HPDE6-E6E7 (cell line): ENCODE results near the gene PHYH.
"Not testable (repeated sequence)": the region's sequence is repeated elsewhere in the genome, so short reads cannot be mapped to it uniquely, and the experiment has no call there.

Source experiments
- DNase-seq: peaks from one replicate; pipeline ENCODE4 v3.0.0; 2011; ENCODE audit warnings: missing footprints; ENCODE audit errors: extremely low spot score

The PHYH gene

DNA sequence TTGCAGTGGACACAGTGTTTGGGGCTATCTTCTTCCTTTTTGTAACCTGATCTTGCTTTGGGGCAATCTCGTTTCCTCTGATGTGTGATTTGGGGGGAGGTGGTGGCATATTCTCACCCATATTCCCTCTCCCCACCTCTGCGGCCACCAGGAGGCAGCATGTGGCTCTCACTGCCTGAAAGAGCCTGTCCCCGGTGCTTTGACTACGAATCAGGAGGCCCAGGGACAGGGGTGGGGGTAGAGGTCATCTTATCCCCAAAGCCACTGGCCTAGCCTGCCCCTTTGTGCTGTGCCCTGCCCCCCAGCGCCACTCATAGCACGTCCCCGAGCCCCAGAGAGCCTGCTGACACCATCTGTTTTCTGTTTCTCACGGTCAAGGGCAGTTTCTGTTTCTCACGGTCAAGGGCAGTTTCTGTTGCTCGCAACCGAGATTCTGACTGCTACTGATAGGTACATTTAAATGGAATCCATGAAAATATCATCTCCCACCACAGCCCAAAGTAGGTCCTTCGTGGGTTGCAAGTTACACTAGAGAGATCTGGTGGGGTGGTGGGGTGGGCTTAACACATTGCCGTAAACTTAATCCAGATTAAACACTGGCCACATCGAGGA lies 28.2 kb downstream of the PHYH start:
- no peak for DNase-seq

DNA sequence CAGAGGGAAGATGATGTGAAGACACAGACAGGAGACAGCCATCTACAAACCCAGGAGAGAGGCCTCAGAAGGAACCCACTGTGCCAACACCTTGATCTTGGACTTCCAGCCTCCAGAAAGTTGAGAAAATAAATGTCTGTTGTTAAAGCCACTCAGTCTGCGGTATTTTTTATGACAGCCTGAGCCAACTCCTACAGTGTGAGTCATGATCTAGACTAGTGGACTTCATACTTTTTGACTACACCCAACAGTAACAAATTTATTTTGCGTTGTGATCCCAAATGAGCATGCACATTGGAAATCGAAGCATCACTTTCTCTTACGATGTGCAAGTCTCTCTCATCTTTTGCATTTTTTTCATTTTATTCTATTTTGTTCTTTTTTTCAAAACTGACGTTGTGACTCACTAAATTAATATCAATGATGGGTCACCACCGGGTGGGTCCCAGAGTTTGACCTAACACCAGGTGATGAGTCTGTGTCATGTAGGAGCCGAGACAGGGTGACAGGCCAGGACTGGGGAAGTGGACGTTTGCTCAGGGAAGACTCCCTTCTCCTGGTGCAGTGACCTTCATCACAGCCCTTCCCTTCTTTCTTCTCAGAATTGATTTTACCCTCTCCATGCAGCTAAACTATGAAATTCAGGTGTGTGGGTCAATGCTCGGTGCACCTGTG lies 28.9 kb downstream of the PHYH start:
- no peak for DNase-seq

DNA sequence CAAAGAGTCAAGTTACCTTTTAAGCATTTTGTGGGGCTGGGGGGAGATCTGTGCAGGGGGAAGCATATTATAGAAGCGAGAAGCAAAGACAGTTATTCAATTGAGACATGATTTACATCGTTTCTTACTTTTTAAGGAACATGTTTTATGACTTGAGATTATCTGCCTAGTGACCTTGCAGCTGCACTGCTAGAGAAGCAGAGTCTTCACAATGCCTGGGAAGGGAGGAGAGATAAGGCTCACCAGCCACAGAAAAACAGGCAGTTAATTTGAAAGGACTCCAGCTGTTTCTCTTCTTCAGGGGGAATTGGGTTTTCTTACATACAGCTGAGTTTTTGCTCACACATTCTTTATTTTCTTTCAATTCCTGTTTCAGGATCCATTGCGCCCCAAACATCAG lies 31.0 kb downstream of the PHYH start:
- no peak for DNase-seq

GRCh38 chr10:13268310-13268709 lies 31.6 kb downstream of the PHYH start:
- no peak for DNase-seq

- no peak for DNase-seq
These were observed 36.3 kb downstream of the PHYH start for GRCh38 chr10:13263591-13263990.

DNA sequence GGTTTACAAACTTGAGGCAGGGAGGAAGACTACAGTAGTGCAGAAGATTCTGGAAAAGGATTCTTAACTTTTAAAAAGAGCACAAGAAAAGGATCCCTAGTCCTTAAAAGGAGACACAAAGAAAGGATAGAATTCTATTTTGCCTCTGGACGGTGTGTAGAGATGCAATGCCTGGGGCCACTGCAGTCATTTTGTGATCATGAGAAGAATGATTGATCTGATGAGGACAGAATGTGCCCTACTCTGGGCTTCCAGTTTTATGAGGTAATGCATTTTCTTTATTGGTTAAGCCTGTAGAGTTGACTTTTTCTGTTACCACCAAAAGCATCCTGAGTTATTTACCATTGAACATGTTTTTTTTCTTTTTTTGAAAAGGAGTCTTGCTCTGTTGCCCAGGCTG lies 37.4 kb downstream of the PHYH start:
- no peak for DNase-seq

DNA sequence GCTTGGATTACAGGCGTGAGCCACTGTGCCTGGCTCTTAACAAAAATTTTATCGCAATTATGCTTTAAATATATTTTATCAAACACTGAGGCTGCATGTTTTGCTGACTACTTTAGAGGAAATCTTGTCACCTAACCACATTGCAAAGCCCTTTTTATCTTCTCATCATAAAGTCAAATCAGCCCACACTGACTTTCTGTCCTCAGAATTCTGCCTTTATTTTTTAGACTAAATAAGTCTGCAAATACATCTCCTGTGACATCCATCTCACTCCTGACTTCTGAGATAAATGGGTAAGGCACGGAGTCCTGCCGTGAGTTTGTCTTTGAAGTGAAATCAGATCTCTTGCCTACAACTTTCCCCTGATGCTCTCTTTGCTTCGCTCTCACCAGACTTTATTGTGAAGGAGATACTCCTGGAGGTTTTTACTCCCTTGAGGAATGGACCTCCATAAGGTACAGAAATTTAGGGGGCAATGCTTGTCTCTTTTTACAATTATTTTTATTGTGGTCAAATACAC lies 42.2 kb downstream of the PHYH start:
- no peak for DNase-seq

DNA sequence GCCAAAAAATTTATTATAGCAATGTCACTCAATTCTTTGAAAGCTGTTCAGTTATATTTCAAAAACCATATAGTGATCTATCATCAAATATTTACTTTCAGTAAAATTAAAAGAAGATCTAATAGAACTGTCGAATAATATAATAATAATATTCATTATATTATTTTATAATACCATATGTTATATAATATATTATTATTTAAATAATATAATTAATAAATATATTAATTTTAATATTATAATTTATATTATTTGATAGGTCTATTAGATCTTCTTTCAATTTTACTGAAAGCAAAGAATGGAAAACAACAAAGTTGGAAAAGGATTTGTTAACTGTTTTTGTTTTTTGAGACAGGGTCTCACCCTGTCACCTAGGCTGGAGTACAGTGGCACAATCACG lies 43.2 kb downstream of the PHYH start:
- no peak for DNase-seq

- DNase-seq: no peak
These were observed 46.1 kb downstream of the PHYH start for GRCh38 chr10:13253726-13254125.

GRCh38 chr10:13247784-13248183 lies 52.1 kb downstream of the PHYH start:
- no peak for DNase-seq

DNA sequence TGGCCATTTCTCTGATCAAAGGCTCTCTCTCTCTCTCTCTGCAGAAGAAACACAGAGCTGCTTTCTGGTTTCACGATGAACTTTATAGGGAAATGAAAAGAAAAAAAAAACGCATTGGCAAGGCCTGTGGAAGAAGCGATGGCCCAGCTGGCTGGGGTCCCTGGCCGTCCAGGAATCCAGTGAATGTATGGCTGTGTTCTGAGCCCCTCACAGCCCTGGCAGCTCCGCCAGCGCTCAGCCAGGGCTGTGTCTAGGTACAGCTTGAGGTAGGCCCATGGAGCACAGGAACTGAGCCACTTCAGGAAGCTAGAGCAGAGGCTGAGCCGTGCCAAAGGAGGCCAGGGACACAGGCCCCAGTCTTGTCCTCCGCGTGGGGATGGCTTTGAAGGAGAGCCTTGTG lies 52.6 kb downstream of the PHYH start:
- no peak for DNase-seq

GRCh38 chr10:13242260-13242659 lies 57.6 kb downstream of the PHYH start:
- DNase-seq: not testable (repeated sequence)

DNA sequence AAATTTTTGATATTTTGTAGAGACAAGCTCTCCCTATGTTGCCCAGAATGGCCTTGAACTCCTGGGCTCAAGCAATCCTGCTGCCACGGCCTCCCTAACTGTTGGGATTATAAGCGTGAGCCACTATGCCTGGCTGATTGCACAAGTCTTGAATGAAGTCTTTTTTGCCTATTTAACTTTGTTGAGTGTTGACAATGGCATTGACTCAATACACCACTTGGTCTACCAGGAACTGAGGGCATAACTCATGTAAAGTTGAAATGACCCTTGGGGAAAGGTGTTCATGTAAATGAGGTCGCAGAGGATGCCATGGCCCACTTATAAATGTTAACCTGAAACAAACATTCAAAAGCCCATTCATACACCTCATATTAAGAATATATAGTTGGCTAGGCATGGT lies 58.3 kb downstream of the PHYH start:
- no peak for DNase-seq

DNA sequence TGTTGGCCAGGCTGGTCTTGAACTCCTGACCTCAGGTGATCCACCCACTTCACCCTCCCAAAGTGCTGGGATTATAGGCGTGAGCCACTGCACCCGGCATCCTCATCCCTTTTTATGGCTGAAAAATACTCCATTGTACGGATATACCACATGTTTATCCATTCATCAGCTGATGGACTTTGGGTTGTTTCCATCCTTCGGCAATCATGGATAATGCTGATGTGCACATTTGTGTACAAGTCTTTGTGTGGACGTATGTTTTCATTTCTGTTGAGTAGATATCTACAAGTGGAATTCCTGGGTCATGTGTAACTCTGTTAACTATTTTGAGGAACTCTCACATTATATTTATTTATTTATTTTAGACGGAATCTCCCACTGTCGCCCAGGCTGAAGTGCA lies 59.9 kb downstream of the PHYH start:
- no peak for DNase-seq

- no peak for DNase-seq
These were observed 61.4 kb downstream of the PHYH start for GRCh38 chr10:13238271-13239077.

GRCh38 chr10:13236638-13237037 lies 63.2 kb downstream of the PHYH start:
- DNase-seq: no peak

DNA sequence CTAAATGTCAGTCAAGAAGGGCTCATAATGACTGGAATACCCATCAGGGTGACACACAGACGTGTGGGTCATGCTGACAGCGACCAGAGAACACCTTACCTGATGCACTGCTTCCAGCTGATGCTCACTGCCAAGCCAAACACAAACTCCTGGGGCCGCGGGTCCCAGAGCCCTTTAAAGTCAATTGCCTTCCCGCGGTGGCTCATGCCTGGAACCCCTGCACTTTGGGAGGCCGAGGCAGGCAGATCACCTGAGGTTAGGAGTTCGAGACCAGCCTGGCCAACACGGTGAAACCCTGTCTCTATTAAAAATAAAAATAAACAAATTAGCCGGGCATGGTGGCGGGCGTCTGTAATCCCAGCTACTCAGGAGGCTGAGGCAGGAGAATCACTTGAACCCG lies 65.1 kb downstream of the PHYH start:
- DNase-seq: not testable (repeated sequence)

DNA sequence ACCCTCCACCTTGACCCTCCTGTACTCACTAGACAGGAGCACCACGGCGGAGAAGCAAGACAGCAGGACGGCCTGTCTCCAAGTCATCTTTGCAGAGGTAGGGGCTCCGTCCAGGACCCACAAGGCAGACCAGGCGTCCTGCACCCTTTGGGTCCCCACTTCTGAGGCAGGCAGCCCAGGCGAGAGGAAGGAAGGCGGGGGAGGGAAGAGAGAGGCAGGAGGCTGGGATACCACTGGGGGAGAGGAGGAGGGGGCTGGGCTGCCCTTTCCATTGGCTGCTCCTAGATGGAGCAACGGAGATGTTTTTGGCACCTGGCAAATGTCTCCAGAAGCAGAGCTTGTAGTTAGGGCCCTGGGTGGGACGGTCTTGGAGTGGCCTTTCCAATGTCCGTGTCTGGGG lies 65.7 kb downstream of the PHYH start, which contains the start of gene UCMA:
TSS of gene UCMA (minus strand) at position 203 of the 400 bp plus-strand sequence. CDS start at position 87, 116 bp downstream.
- DNase-seq: no peak

GRCh38 chr10:13233358-13233757 lies 66.5 kb downstream of the PHYH start:
- DNase-seq: no peak

- DNase-seq: no peak
These were observed 68.1 kb downstream of the PHYH start for GRCh38 chr10:13231808-13232207.

- DNase-seq: no peak
These were observed 68.7 kb downstream of the PHYH start for GRCh38 chr10:13231190-13231589.
